ENCODE results near the gene FGF9. TPM values are rescaled to one million over a fixed set of nuclear protein-coding genes. Genes with fewer than 3 reads are reported as not detected.

Gene FGF9
- total RNA-seq, 2 experiments from 2014 or later: 0.11 to 0.45 TPM

DNA sequence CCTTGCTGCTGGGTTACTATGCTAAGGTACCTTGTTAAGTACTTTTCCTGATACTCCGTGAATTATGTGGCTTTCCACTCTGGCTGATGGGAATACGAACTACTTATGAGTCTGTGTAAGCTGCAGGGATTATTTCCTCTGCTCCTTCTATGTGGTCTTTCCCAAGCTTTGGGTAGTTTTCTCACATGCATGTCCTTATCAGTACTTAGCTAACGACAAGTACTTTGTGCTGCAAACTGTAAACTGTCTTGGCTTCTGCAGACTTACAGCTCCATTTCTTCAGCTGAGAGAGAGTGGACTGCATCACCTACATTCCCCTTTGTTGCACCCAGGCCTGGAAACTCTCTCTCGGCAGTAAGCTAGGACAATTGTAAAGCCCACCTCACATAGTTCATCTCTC lies 76.6 kb downstream of the FGF9 start:
- POLR2A ChIA-PET: no interaction called here
- TF ChIP-seq, protein P1, sequence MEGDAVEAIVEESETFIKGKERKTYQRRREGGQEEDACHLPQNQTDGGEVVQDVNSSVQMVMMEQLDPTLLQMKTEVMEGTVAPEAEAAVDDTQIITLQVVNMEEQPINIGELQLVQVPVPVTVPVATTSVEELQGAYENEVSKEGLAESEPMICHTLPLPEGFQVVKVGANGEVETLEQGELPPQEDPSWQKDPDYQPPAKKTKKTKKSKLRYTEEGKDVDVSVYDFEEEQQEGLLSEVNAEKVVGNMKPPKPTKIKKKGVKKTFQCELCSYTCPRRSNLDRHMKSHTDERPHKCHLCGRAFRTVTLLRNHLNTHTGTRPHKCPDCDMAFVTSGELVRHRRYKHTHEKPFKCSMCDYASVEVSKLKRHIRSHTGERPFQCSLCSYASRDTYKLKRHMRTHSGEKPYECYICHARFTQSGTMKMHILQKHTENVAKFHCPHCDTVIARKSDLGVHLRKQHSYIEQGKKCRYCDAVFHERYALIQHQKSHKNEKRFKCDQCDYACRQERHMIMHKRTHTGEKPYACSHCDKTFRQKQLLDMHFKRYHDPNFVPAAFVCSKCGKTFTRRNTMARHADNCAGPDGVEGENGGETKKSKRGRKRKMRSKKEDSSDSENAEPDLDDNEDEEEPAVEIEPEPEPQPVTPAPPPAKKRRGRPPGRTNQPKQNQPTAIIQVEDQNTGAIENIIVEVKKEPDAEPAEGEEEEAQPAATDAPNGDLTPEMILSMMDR (IDR thresholded peaks at IDR 0.05): no peak
- Mint-ChIP-seq H3K9me3 (no peaks in the 10 kb centered on the region), H3K36me3 (ENCODE audit: low read depth) (no peaks in the 10 kb centered on the region), H3K27ac (no peak overlapping the region), H3K4me3 (no peak overlapping the region), H3K4me1 (ENCODE audit: low read depth) (no peaks in the 10 kb centered on the region), H3K27me3 (peaks cover 7% of the 10 kb centered on the region)
- CTCF ChIA-PET: no interaction called here
- intact Hi-C loops (cut with micrococcal nuclease): no loop called here
- DNase-seq: no peak
- ATAC-seq: no peak

DNA sequence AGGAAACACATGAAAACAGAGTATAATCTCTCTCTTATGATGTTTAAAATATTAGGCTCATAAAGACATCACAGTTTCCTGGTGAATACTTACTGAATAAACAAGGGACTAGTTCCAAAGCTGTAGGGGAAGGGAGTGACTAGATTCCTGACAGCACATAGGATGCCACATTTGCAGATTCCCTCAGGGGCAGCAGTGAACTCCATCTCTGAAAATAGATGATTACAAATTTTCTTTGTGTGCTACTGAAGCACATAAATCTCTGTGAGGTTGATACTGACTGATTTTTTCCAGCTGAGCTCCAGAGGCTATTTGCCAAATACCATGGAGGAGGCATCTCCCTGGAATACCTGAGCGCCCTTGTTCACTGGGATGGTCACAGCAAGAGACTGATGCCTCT lies 77.3 kb downstream of the FGF9 start:
- CTCF ChIA-PET: interaction anchor here (0.6 kb wide), 1 partner anchor 707 kb away, joined by 3 read pairs; no protein-coding TSS in a partner anchor

DNA sequence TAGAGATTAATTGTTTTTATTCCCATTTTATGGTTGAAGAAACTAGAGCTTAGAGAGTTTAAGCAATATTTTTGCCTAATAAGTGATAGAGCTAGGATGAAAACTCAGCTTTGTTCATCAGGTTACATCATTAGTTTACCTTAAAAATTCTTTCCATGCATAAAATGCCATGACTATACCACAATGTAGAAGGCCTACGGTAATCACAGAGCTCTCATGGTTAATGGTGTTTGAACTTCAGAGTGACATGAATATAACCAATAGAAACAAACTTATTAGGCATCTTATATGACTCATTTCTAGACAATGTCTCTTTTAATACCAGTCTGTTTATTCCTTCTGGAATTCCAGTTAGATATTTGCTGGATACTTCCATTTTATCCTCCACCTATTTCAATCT lies 78.5 kb downstream of the FGF9 start:
- Mint-ChIP-seq H3K9me3 (no peaks in the 10 kb centered on the region), H3K4me1 (ENCODE audit: low read depth) (no peaks in the 10 kb centered on the region), H3K27ac (no peak overlapping the region), H3K36me3 (ENCODE audit: low read depth) (no peaks in the 10 kb centered on the region), H3K4me3 (no peak overlapping the region), H3K27me3 (peaks cover 7% of the 10 kb centered on the region)
- TF ChIP-seq, protein P1 (IDR thresholded peaks at IDR 0.05): no peak
- CTCF ChIA-PET: interaction anchor here (1.4 kb wide), 1 partner anchor 111 kb away, joined by 3 read pairs; no protein-coding TSS in a partner anchor
- POLR2A ChIA-PET: no interaction called here
- ATAC-seq (no peak), DNase-seq (no peak)
- intact Hi-C loops (cut with micrococcal nuclease): no loop called here

More for the DNA sequence above, 77.3 kb downstream of the FGF9 start:
- no peak for ATAC-seq
- no peaks in the 10 kb centered on the region for H3K36me3 Mint-ChIP-seq (ENCODE audit: low read depth)
- no peaks in the 10 kb centered on the region for H3K4me1 Mint-ChIP-seq (ENCODE audit: low read depth)
- peaks cover 7% of the 10 kb centered on the region for H3K27me3 Mint-ChIP-seq
- no peak overlapping the region for H3K4me3 Mint-ChIP-seq
- H3K9me3 Mint-ChIP-seq: no peaks in the 10 kb centered on the region
- intact Hi-C loops (cut with micrococcal nuclease): no loop called here
- H3K27ac Mint-ChIP-seq: no peak overlapping the region
- TF ChIP-seq, protein P1 (IDR thresholded peaks at IDR 0.05): no peak
- no peak for DNase-seq
- POLR2A ChIA-PET: no interaction called here

DNA sequence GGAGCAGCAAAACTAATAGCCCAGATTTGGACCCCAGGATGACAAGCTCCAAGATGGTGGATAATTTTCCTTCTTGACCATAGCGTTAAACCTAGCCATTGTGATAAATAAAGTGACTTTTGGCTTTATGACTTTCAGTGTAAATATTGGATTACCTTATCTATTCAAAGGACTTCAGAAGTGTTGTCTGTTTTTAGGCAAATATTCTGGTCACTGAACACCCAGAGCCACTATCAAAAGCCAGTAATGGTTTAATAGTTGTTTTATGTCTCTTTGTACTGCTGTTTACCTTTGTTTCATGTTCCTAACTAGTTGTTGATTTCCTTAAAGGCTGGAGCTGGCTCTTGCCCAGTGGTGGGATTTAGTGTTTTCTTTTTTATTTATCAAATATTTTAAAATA lies 81.6 kb downstream of the FGF9 start:
- POLR2A ChIA-PET: interaction anchor here (0.6 kb wide), 1 partner anchor 431 kb away, joined by 4 read pairs; no protein-coding TSS in a partner anchor
- no peaks in the 10 kb centered on the region for H3K4me1 Mint-ChIP-seq (ENCODE audit: low read depth)
- H3K27ac Mint-ChIP-seq: no peak overlapping the region

DNA sequence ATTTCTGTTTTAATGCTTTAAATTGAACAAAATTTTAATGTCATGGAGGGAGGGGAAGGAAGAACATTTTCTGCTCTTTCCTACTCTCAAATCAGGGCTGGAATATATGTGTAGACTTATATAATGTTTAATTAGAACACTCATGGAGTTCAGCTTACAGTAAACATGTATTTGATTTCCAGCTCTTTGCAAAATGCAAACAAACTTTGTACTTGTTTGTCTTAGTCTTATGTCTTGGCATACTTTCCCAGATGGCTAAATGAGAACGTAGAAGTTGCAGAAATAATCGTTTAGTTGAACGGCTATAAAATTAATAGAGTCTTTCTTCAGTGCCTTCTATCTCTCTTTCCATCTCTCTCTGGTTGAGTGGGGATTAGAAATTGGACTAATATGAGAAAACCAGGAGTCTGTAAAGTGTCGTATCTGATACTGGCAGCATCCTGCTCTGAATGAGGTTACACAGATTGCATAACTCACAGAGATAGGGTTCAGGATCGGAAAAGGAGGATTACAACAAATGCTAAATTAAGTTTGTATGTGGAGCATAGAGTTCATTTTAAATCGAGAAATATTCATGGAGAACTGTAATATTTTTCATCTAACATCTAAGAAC lies 82.3 kb downstream of the FGF9 start:
- CTCF ChIA-PET: no interaction called here
- DNase-seq (no peak), ATAC-seq (no peak)
- Mint-ChIP-seq H3K27ac (no peak overlapping the region), H3K9me3 (no peaks in the 10 kb centered on the region), H3K4me3 (no peak overlapping the region), H3K36me3 (ENCODE audit: low read depth) (no peaks in the 10 kb centered on the region), H3K4me1 (ENCODE audit: low read depth) (no peaks in the 10 kb centered on the region), H3K27me3 (peaks cover 11% of the 10 kb centered on the region)
- POLR2A ChIA-PET: no interaction called here
- intact Hi-C loops (cut with micrococcal nuclease): no loop called here
- TF ChIP-seq, protein P1 (IDR thresholded peaks at IDR 0.05): no peak

More for the DNA sequence above, 81.6 kb downstream of the FGF9 start:
- CTCF ChIA-PET: no interaction called here
- Mint-ChIP-seq H3K36me3 (ENCODE audit: low read depth) (no peaks in the 10 kb centered on the region), H3K4me3 (no peak overlapping the region), H3K27me3 (peaks cover 14% of the 10 kb centered on the region), H3K9me3 (no peaks in the 10 kb centered on the region)
- DNase-seq: no peak
- no peak for ATAC-seq
- TF ChIP-seq, protein P1 (IDR thresholded peaks at IDR 0.05): no peak
- intact Hi-C loops (cut with micrococcal nuclease): no loop called here

Other genes with a start within 250 kb of the FGF9 start
- 10 to 100 TPM; 46.1 to 50.9 TPM for gene ZDHHC20, start 211.8 kb upstream of the FGF9 start, total RNA-seq
- 10 to 100 TPM; 28.0 to 30.5 TPM for gene MICU2, start 66.9 kb upstream of the FGF9 start, total RNA-seq